NB4 (cell line): ENCODE measurements around the gene ZNF514.
A peak's percentile ranks its signal among the peaks of the same experiment; 100 is the strongest.

Source experiments
- DNase-seq: peaks from one replicate; pipeline ENCODE4 v3.0.0; 2010; ENCODE audit warnings: low read depth
- H3K4me3 ChIP-seq: one replicate; pipeline ENCODE4 v1.5.1; 2011; ENCODE audit warnings: mild to moderate bottlenecking, low read depth, low read length, moderate library complexity
- CTCF ChIP-seq: IDR thresholded peaks from one replicate; pipeline ENCODE4 v1.5.1; 2012; ENCODE audit warnings: low read depth, low read length
- MAX ChIP-seq: IDR thresholded peaks from 2 replicates; pipeline ENCODE4 v1.6.1; 2011; ENCODE audit warnings: low read depth, low read length
- MYC ChIP-seq: IDR thresholded peaks from 2 replicates; pipeline ENCODE4 v1.6.1; 2011; ENCODE audit warnings: low read depth, low read length
- POLR2A ChIP-seq: IDR thresholded peaks from 2 replicates; pipeline ENCODE4 v1.6.1; 2011; ENCODE audit warnings: mild to moderate bottlenecking; ENCODE audit not compliant: insufficient read length; ENCODE audit errors: extremely low read depth

The ZNF514 gene

GRCh38 chr2:95158441-95158840 is 1.2 kb downstream of the ZNF514 start:
- no peak for DNase-seq
- peak overlapping the region; percentile 63 for H3K4me3 ChIP-seq

GRCh38 chr2:95149397-95149984 is 10.2 kb downstream of the ZNF514 start:
- TF ChIP-seq POLR2A (no peak), CTCF (no peak), MYC (no peak), MAX (no peak)
- DNase-seq: no peak
- H3K4me3 ChIP-seq: no peak overlapping the region

More at GRCh38 chr2:95158441-95158840, 1.2 kb downstream of the ZNF514 start:
- TF ChIP-seq POLR2A (no peak), CTCF (no peak), MYC (no peak), MAX (no peak)

- H3K4me3 ChIP-seq: no peak overlapping the region
- no peak for DNase-seq
- TF ChIP-seq POLR2A (no peak), MYC (no peak), MAX (no peak), CTCF (no peak)
Observed at GRCh38 chr2:95143838-95144237, 15.8 kb downstream of the ZNF514 start.

- TF ChIP-seq POLR2A (no peak), MYC (no peak), CTCF (no peak), MAX (no peak)
- no peak overlapping the region for H3K4me3 ChIP-seq
- DNase-seq: no peak
Observed at GRCh38 chr2:95138702-95139101, 20.9 kb downstream of the ZNF514 start.

- peak overlapping the region; percentile 86 for H3K4me3 ChIP-seq
- no peak for TF ChIP-seq MYC
- TF ChIP-seq MAX: no peak
- no peak for TF ChIP-seq POLR2A
- no peak for TF ChIP-seq CTCF
- DNase-seq: no peak
Observed at GRCh38 chr2:95122197-95122551, 37.5 kb downstream of the ZNF514 start.
